GM12878 (cell line): ENCODE results near the gene P2RY11. TPM values are rescaled to one million over a fixed set of nuclear protein-coding genes. Genes with fewer than 3 reads are reported as not detected.

ENCODE experiments used
- ATAC-seq: fragments of 200-7000 bp; cut with Tn5 transposase; 3 replicates; pipeline ENCODE4 v1.9.1; 2020; ENCODE audit warnings: mild to moderate bottlenecking, moderate library complexity
- BruUV-seq: library from RNA; stranded (reverse); fragments of 400-500 nt; replicated peaks from 2 replicates; lab custom pipeline; 2021; lab: Mats Ljungman, UMichigan
- CTCF ChIA-PET: fragments of 300-600 bp; sonication (Branson Sonifier 250); formaldehyde crosslinking; extraction: SDS; loops from one replicate; lab custom pipeline; 2021; ENCODE audit warnings: inconsistent platforms; lab: Yijun Ruan, JAX
- POLR2A ChIA-PET: fragments of 350-600 bp; formaldehyde crosslinking; extraction: SDS; loops from one replicate; lab custom pipeline; 2021; ENCODE audit warnings: inconsistent platforms; lab: Charles Lee
- RAD21 ChIA-PET: fragments of 300-600 bp; sonication (Branson Sonifier 250); formaldehyde crosslinking; loops from one replicate; lab custom pipeline; 2023; ENCODE audit warnings: antibody characterized with exemption; ENCODE audit not compliant: unreplicated experiment; lab: Charles Lee
- SMC1A ChIA-PET: fragments of 300-600 bp; sonication (Branson Sonifier 250); formaldehyde crosslinking; loops from one replicate; lab custom pipeline; 2023; ENCODE audit not compliant: unreplicated experiment, uncharacterized antibody; lab: Charles Lee
- DNase-seq: peaks from one replicate; pipeline ENCODE4 v3.0.0-alpha.2; 2011; ENCODE audit warnings: low read depth, low spot score
- FAIRE-seq: peaks from 3 replicates; lab custom pipeline; 2011; peaks lifted over from hg19 to GRCh38; lab: Jason Lieb, UNC
- H2AFZ ChIP-seq: 2 replicates; pipeline ENCODE4 v1.6.0; 2011; ENCODE audit warnings: low read depth, low read length, control low read depth; ENCODE audit not compliant: control insufficient read depth
- H3K27ac ChIP-seq: 2 replicates; pipeline ENCODE4 v1.5.1; 2011; ENCODE audit warnings: control low read depth; ENCODE audit not compliant: control insufficient read depth, insufficient read depth
- H3K27me3 ChIP-seq, 2 experiments: replicated peaks in 1 of 2; 2 replicates each; pipeline versions ENCODE4 v1.6.0 to v1.6.1; 2011; ENCODE audit warnings: low read length in 1 of 2; ENCODE audit not compliant: control insufficient read depth in 2 of 2, insufficient read depth in 2 of 2
- H3K36me3 ChIP-seq, 2 experiments: 2 replicates each; pipeline ENCODE4 v1.5.1; 2011; ENCODE audit warnings: low read length in 1 of 2; ENCODE audit not compliant: control insufficient read depth in 2 of 2, insufficient read depth in 2 of 2
- H3K4me1 ChIP-seq: 2 replicates; pipeline ENCODE4 v1.6.1; 2011; ENCODE audit warnings: mild to moderate bottlenecking, low read length, moderate library complexity, mixed read lengths; ENCODE audit not compliant: control insufficient read depth, insufficient read depth
- H3K4me2 ChIP-seq: 2 replicates; pipeline ENCODE4 v1.6.0; 2011; ENCODE audit warnings: control low read depth; ENCODE audit not compliant: control insufficient read depth, insufficient read depth
- H3K4me3 ChIP-seq: fragments of 200-600 bp; sonication (generic); 2 replicates; pipeline ENCODE4 v1.5.1; 2016
- H3K79me2 ChIP-seq: 2 replicates; pipeline ENCODE4 v1.6.0; 2011; ENCODE audit warnings: low read length; ENCODE audit not compliant: control insufficient read depth, insufficient read depth
- H3K9ac ChIP-seq: 2 replicates; pipeline ENCODE4 v1.8.0; 2011; ENCODE audit warnings: low read length, control low read depth, mixed read lengths; ENCODE audit not compliant: control insufficient read depth, insufficient read depth
- H3K9me3 ChIP-seq: replicated peaks from 3 replicates; pipeline ENCODE4 v1.5.1; 2011; ENCODE audit warnings: mild to moderate bottlenecking, low read length; ENCODE audit not compliant: control insufficient read depth, insufficient read depth
- H4K20me1 ChIP-seq: 2 replicates; pipeline ENCODE4 v1.6.0; 2011; ENCODE audit not compliant: control insufficient read depth, insufficient read depth
- BHLHE40 ChIP-seq, 2 experiments: fragments of 450-650 bp in 1 of 2; IDR thresholded peaks; 2 replicates each; pipeline ENCODE4 v1.6.1; 2011 to 2017; ENCODE audit warnings: low read depth in 2 of 2, borderline replicate concordance in 1 of 2, improper control_type of control experiment in 1 of 2, low read length in 1 of 2, mild to moderate bottlenecking in 1 of 2
- CHD2 ChIP-seq: IDR thresholded peaks from 2 replicates; pipeline ENCODE4 v1.6.1; 2011; ENCODE audit warnings: low read depth, low read length, improper control_type of control experiment, borderline replicate concordance
- KAT2A ChIP-seq: conservative IDR thresholded peaks from 2 replicates; pipeline ENCODE4 v1.6.1; 2011; ENCODE audit warnings: low read depth, low read length; ENCODE audit not compliant: control insufficient read depth
- NFIC ChIP-seq: IDR thresholded peaks from 2 replicates; pipeline ENCODE4 v1.6.1; 2012; ENCODE audit warnings: low read depth, mild to moderate bottlenecking, inconsistent platforms, low read length, moderate library complexity
- NRF1 ChIP-seq: conservative IDR thresholded peaks from 2 replicates; pipeline ENCODE4 v1.6.1; 2011; ENCODE audit warnings: mild to moderate bottlenecking, low read depth, low read length, improper control_type of control experiment
- PAX8 ChIP-seq: fragments of 450-650 bp; IDR thresholded peaks from 2 replicates; pipeline ENCODE4 v1.6.1; 2017; ENCODE audit warnings: mild to moderate bottlenecking, moderate library complexity
- POU2F2 ChIP-seq: IDR thresholded peaks from 3 replicates; pipeline ENCODE4 v1.6.1; 2011; ENCODE audit warnings: low read depth, mild to moderate bottlenecking, low read length, borderline replicate concordance
- TAF1 ChIP-seq: IDR thresholded peaks from 2 replicates; pipeline ENCODE4 v1.6.1; 2011; ENCODE audit warnings: mild to moderate bottlenecking, low read depth, low read length, borderline replicate concordance
- WGBS: methylation state at CpG from one replicate; pipeline ENCODE4 v1.1.6; 2016; ENCODE audit warnings: low lambda C conversion rate; ENCODE audit not compliant: insufficient replicate concordance, insufficient coverage; ENCODE audit errors: missing lambda C conversion rate; 5-methylcytosine and 5-hydroxymethylcytosine counted together
- in situ Hi-C: fragments of 300-500 bp; cut with MboI; formaldehyde crosslinking; loops from 9 replicates; pipeline ENCODE4 v1.14.3; 2018; ENCODE audit warnings: mixed read lengths
- intact Hi-C: fragments of 100-400 bp; cut with micrococcal nuclease; formaldehyde crosslinking; loops from one replicate; pipeline ENCODE4 v1.14.2; 2022; ENCODE audit not compliant: unreplicated experiment
- polyA plus RNA-seq, 11 experiments: library from polyadenylated mRNA; depleted of rRNA in 4 of 11; unstranded in 6 of 11; stranded (reverse) in 5 of 11; fragments of >200 nt; fragmentation: Nextera tagmentation in 4 of 11; fragmentation: Illumina TruSeq in 1 of 11; extraction: Ambion mirVana in 4 of 11; extraction: Trizol in 1 of 11; gene quantifications; 1 replicate in 1 of 11; 2 replicates in 10 of 11; pipeline versions ENCODE4 v1.2.1 to v1.2.3, GENCODE V29; 2011 to 2016; ENCODE audit warnings: inconsistent platforms in 2 of 11, missing spikeins in 2 of 11, low read depth in 1 of 11
- total RNA-seq, 4 experiments: library from RNA; depleted of rRNA in 3 of 4; stranded (reverse); fragments of >200 nt in 3 of 4; fragmentation: Illumina TruSeq in 1 of 4; extraction: Trizol in 1 of 4; gene quantifications; 2 replicates each; pipeline versions ENCODE4 v1.2.1 to v1.2.3, GENCODE V29; 2013 to 2021
- TF ChIP-seq, protein P1 (sequence below): IDR thresholded peaks from 2 replicates; pipeline ENCODE4 v1.6.1; 2012; ENCODE audit warnings: mild to moderate bottlenecking, low read depth, low read length
- TF ChIP-seq, protein P2 (sequence below): IDR thresholded peaks from 2 replicates; pipeline ENCODE4 v1.6.1; 2012; ENCODE audit warnings: low read length, inconsistent platforms
- TF ChIP-seq, protein P3 (sequence below): IDR thresholded peaks from 2 replicates; pipeline ENCODE4 v1.6.1; 2011; ENCODE audit warnings: borderline replicate concordance, low read depth, mild to moderate bottlenecking, moderate library complexity, low read length; ENCODE audit not compliant: insufficient read depth, poor library complexity, severe bottlenecking
- TF ChIP-seq, protein P4 (sequence below): fragments of 450-650 bp; formaldehyde crosslinking; IDR thresholded peaks from 2 replicates; pipeline ENCODE4 v1.5.0; 2022; ENCODE audit warnings: mild to moderate bottlenecking, missing genetic modification characterization
- TF ChIP-seq, protein P5 (sequence below): IDR thresholded peaks from 2 replicates; pipeline ENCODE4 v1.6.1; 2011; ENCODE audit warnings: low read depth, mild to moderate bottlenecking, low read length, moderate library complexity, borderline replicate concordance; ENCODE audit errors: extremely low read depth

The P2RY11 gene
- total and polyA plus RNA-seq, 10 of the 15 experiments (the other 5 are each of a cell fraction or from before 2014, with no cell fraction given), result 0.14 to 46.5 (median 7.6) TPM

DNA sequence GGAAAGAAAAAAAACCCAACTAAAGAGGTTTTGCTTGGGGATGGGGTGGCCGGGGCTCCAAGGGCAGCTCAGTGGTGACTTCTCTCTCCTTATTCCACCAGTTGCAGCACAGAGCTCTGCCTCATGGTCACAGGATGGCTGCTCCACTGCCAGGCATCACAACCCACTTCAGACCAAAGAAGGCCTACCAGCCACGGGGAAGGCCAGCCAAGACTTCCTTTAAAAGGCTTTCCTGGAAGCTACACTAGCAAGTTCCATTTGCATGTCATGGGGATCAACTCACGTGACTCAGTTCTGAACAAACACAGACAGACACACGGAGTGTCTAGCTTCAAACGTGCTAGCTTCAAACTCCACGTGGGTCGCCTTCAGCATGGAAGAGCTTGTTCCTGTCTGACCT lies 21.4 kb downstream of the P2RY11 start:
- WGBS, result 78% methylated on average over 7 of the region's 7 CpGs
- H3K27me3 ChIP-seq, result no peaks in the 10 kb centered on the region
- in situ Hi-C loops (no loop called here), intact Hi-C loops (no loop called here)
- ATAC-seq, result no peak
- no peaks in the 10 kb centered on the region for H3K9me3 ChIP-seq
- ChIA-PET RAD21 (interaction anchor here (1.0 kb wide), 1 partner anchor 117 kb away, joined by 4 read pairs; no protein-coding TSS in a partner anchor), CTCF (interaction anchor here (0.7 to 3.0 kb wide), 3 partner anchors 12 to 117 kb away, joined by 3 to 12 read pairs (median 3); partner anchors contain the start of gene EIF3G), POLR2A (interaction anchor here (0.7 kb wide), 2 partner anchors 87 to 204 kb away, joined by 3 to 4 read pairs; no protein-coding TSS in a partner anchor), SMC1A (interaction anchor here (1.2 kb wide), 1 partner anchor 117 kb away, joined by 3 read pairs; no protein-coding TSS in a partner anchor)
- no peaks in the 10 kb centered on the region for H3K79me2 ChIP-seq
- H2AFZ ChIP-seq, result no peak overlapping the region
- no peaks in the 10 kb centered on the region for H3K4me1 ChIP-seq
- H3K36me3 ChIP-seq, result peaks cover 42% of the 10 kb centered on the region in 2 experiments
- H3K4me3 ChIP-seq, result no peak overlapping the region
- no peak for DNase-seq
- no peak overlapping the region for H3K4me2 ChIP-seq
- H3K9ac ChIP-seq, result no peak overlapping the region
- no TSS peak for BruUV-seq
- H3K27ac ChIP-seq, result no peak overlapping the region
- no peak for FAIRE-seq
- H4K20me1 ChIP-seq, result no peaks in the 10 kb centered on the region
- no peak for TF ChIP-seq BHLHE40 (IDR thresholded peaks at IDR 0.05; ENCODE audit: borderline replicate concordance in 1 of 2, low read depth in 2 of 2, low read length in 1 of 2)
- TF ChIP-seq KAT2A, result no peak
- TF ChIP-seq, protein P1, sequence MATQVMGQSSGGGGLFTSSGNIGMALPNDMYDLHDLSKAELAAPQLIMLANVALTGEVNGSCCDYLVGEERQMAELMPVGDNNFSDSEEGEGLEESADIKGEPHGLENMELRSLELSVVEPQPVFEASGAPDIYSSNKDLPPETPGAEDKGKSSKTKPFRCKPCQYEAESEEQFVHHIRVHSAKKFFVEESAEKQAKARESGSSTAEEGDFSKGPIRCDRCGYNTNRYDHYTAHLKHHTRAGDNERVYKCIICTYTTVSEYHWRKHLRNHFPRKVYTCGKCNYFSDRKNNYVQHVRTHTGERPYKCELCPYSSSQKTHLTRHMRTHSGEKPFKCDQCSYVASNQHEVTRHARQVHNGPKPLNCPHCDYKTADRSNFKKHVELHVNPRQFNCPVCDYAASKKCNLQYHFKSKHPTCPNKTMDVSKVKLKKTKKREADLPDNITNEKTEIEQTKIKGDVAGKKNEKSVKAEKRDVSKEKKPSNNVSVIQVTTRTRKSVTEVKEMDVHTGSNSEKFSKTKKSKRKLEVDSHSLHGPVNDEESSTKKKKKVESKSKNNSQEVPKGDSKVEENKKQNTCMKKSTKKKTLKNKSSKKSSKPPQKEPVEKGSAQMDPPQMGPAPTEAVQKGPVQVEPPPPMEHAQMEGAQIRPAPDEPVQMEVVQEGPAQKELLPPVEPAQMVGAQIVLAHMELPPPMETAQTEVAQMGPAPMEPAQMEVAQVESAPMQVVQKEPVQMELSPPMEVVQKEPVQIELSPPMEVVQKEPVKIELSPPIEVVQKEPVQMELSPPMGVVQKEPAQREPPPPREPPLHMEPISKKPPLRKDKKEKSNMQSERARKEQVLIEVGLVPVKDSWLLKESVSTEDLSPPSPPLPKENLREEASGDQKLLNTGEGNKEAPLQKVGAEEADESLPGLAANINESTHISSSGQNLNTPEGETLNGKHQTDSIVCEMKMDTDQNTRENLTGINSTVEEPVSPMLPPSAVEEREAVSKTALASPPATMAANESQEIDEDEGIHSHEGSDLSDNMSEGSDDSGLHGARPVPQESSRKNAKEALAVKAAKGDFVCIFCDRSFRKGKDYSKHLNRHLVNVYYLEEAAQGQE, result no peak
- TF ChIP-seq, protein P2, sequence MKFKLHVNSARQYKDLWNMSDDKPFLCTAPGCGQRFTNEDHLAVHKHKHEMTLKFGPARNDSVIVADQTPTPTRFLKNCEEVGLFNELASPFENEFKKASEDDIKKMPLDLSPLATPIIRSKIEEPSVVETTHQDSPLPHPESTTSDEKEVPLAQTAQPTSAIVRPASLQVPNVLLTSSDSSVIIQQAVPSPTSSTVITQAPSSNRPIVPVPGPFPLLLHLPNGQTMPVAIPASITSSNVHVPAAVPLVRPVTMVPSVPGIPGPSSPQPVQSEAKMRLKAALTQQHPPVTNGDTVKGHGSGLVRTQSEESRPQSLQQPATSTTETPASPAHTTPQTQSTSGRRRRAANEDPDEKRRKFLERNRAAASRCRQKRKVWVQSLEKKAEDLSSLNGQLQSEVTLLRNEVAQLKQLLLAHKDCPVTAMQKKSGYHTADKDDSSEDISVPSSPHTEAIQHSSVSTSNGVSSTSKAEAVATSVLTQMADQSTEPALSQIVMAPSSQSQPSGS, result no peak
- TF ChIP-seq, protein P3, sequence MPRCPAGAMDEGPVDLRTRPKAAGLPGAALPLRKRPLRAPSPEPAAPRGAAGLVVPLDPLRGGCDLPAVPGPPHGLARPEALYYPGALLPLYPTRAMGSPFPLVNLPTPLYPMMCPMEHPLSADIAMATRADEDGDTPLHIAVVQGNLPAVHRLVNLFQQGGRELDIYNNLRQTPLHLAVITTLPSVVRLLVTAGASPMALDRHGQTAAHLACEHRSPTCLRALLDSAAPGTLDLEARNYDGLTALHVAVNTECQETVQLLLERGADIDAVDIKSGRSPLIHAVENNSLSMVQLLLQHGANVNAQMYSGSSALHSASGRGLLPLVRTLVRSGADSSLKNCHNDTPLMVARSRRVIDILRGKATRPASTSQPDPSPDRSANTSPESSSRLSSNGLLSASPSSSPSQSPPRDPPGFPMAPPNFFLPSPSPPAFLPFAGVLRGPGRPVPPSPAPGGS, result no peak
- TF ChIP-seq, protein P4, sequence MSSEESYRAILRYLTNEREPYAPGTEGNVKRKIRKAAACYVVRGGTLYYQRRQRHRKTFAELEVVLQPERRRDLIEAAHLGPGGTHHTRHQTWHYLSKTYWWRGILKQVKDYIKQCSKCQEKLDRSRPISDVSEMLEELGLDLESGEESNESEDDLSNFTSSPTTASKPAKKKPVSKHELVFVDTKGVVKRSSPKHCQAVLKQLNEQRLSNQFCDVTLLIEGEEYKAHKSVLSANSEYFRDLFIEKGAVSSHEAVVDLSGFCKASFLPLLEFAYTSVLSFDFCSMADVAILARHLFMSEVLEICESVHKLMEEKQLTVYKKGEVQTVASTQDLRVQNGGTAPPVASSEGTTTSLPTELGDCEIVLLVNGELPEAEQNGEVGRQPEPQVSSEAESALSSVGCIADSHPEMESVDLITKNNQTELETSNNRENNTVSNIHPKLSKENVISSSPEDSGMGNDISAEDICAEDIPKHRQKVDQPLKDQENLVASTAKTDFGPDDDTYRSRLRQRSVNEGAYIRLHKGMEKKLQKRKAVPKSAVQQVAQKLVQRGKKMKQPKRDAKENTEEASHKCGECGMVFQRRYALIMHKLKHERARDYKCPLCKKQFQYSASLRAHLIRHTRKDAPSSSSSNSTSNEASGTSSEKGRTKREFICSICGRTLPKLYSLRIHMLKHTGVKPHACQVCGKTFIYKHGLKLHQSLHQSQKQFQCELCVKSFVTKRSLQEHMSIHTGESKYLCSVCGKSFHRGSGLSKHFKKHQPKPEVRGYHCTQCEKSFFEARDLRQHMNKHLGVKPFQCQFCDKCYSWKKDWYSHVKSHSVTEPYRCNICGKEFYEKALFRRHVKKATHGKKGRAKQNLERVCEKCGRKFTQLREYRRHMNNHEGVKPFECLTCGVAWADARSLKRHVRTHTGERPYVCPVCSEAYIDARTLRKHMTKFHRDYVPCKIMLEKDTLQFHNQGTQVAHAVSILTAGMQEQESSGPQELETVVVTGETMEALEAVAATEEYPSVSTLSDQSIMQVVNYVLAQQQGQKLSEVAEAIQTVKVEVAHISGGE (CRISPR knock-in tag), result no peak
- no peak for TF ChIP-seq TAF1
- no peak for TF ChIP-seq CHD2
- no peak for TF ChIP-seq NRF1
- no peak for TF ChIP-seq NFIC
- no peak for TF ChIP-seq PAX8
- TF ChIP-seq, protein P5, sequence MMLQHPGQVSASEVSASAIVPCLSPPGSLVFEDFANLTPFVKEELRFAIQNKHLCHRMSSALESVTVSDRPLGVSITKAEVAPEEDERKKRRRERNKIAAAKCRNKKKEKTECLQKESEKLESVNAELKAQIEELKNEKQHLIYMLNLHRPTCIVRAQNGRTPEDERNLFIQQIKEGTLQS, result no peak
- no peak for TF ChIP-seq POU2F2
